ENCODE data around the gene SEL1L3. TPM values are rescaled to one million over a fixed set of nuclear protein-coding genes. Genes with fewer than 3 reads are reported as not detected.

The SEL1L3 gene
- total and polyA plus RNA-seq, 8 donors: 4.1 to 173 (median 53.6) TPM

DNA sequence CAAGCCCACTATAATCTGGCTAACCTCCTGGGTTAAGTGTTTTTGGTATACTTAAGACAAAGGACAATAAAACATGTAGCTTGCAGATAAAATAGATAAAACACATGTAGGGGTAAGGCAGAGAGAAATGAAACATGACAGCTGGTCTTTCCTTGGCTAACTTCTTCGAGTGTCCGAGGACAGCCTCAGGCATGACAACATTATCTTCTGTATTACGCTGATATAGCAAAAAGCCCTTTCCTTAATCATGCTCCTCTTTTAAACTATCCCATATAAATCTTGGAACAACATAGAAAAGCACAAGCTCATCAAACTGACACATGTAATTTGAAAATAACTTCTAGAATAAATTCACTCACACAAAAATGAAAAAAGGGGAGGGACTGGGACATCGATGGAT lies 91.1 kb downstream of the SEL1L3 start:
- intact Hi-C loops (cut with DNase I; ENCODE audit: low total_unique reads): no loop called here
- DNase-seq: no peak
- Histone ChIP-seq H3K9me3 (no peaks in the 10 kb centered on the region), H3K27me3 (no peaks in the 10 kb centered on the region), H3K27ac (no peak overlapping the region), H3K4me1 (peaks cover 0 to 13% (median 4%) of the 10 kb centered on the region in 4 donors), H3K36me3 (peaks cover 3 to 46% (median 33%) of the 10 kb centered on the region in 4 donors), H3K4me3 (no peak overlapping the region)
- TF ChIP-seq CTCF (IDR thresholded peaks at IDR 0.05): no peak
- no peak for TF ChIP-seq EP300 (IDR thresholded peaks at IDR 0.05)
- TF ChIP-seq POLR2AphosphoS5 (IDR thresholded peaks at IDR 0.05): no peak
- TF ChIP-seq POLR2A (IDR thresholded peaks at IDR 0.05): no peak
- 66 to 74% (median 68%) methylated on average over 4 of the region's 4 CpGs for WGBS, 5 donors

- peak in 1 of 2 donors; percentile 28 for DNase-seq
- WGBS, 5 donors: 21 to 56% (median 41%) methylated on average over 1 of the region's 1 CpG
- Histone ChIP-seq H3K4me3 (no peak overlapping the region), H3K4me1 (peaks cover 0 to 13% (median 4%) of the 10 kb centered on the region in 4 donors), H3K9me3 (no peaks in the 10 kb centered on the region), H3K36me3 (peaks cover 8 to 48% (median 37%) of the 10 kb centered on the region in 4 donors), H3K27me3 (no peaks in the 10 kb centered on the region), H3K27ac (no peak overlapping the region)
- intact Hi-C loops (cut with DNase I; ENCODE audit: low total_unique reads): no loop called here
- no peak for TF ChIP-seq EP300 (IDR thresholded peaks at IDR 0.05)
Observed at GRCh38 chr4:25770847-25771246, 91.9 kb downstream of the SEL1L3 start.

DNA sequence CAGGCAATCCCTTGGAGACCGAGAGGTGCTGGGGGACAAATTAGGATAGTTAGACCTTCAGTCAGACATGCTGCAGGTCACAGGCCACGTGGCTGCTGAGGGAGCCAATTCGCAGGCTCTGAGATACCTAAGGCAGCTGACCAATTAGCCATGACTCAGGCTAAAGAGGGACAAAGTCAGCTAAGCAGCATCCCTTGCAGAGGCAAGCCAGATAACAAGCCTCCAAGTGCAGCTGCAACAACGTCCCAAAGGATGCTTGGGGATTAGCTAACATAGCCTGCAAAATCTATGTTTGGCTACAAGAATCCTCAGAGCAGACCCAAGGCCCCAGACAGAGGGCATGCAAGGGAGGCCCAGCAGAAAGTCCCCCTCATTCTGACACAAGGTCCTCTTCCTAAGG lies 93.5 kb downstream of the SEL1L3 start:
- DNase-seq: no peak
- peaks cover 20 to 49% (median 39%) of the 10 kb centered on the region in 4 donors for H3K36me3 ChIP-seq
- H3K4me1 ChIP-seq: peaks cover 0 to 13% (median 4%) of the 10 kb centered on the region in 4 donors
- H3K4me3 ChIP-seq: no peak overlapping the region
- H3K9me3 ChIP-seq: no peaks in the 10 kb centered on the region
- WGBS, 5 donors: 46 to 68% (median 56%) methylated on average over 4 of the region's 4 CpGs
- H3K27me3 ChIP-seq: no peaks in the 10 kb centered on the region
- TF ChIP-seq EP300 (IDR thresholded peaks at IDR 0.05) (no peak), CTCF (IDR thresholded peaks at IDR 0.05) (no peak), POLR2AphosphoS5 (IDR thresholded peaks at IDR 0.05) (no peak), POLR2A (IDR thresholded peaks at IDR 0.05) (no peak)
- intact Hi-C loops (cut with DNase I; ENCODE audit: low total_unique reads): loop anchor here (2.0 kb wide), 1 partner anchor 328 kb away; no protein-coding TSS in a partner anchor
- no peak overlapping the region for H3K27ac ChIP-seq

GRCh38 chr4:25767877-25768725 lies 94.7 kb downstream of the SEL1L3 start:
- peaks cover 0 to 13% (median 4%) of the 10 kb centered on the region in 4 donors for H3K4me1 ChIP-seq

More at GRCh38 chr4:25767877-25768725, 94.7 kb downstream of the SEL1L3 start:
- intact Hi-C loops (cut with DNase I; ENCODE audit: low total_unique reads): loop anchor here (2.0 kb wide), 1 partner anchor 327 kb away; no protein-coding TSS in a partner anchor
- 40 to 49% (median 44%) methylated on average over 8 of the region's 8 CpGs for WGBS, 5 donors
- peak in 5 of 7 experiments; percentile 33 to 52 (median 46) for TF ChIP-seq CTCF (IDR thresholded peaks at IDR 0.05)
- no peak for TF ChIP-seq POLR2AphosphoS5 (IDR thresholded peaks at IDR 0.05)
- no peak overlapping the region for H3K4me3 ChIP-seq
- no peak overlapping the region for H3K27ac ChIP-seq
- DNase-seq: peak; percentile 42 to 90
- no peaks in the 10 kb centered on the region for H3K27me3 ChIP-seq
- H3K9me3 ChIP-seq: no peaks in the 10 kb centered on the region
- peaks cover 20 to 58% (median 48%) of the 10 kb centered on the region in 4 donors for H3K36me3 ChIP-seq

Data from stomach (tissue), 9 donors.